Neural cell (in vitro differentiated cells): Measurements from ENCODE around the gene SNAPIN. TPM values are rescaled to one million over a fixed set of nuclear protein-coding genes. Genes with fewer than 3 reads are reported as not detected.

ENCODE experiments used
- H2AFZ ChIP-seq: fragments of 200-600, 300-800 bp; sonication (generic), shearing (Covaris generic); 2 replicates; pipeline ENCODE4 v1.6.0; 2014; ENCODE audit warnings: low read depth, mild to moderate bottlenecking, antibody characterized with exemption, low read length, moderate library complexity
- H3F3A ChIP-seq: fragments of 200-600 bp; shearing (Covaris generic); 2 replicates; pipeline ENCODE4 v1.6.1; 2016; ENCODE audit warnings: mild to moderate bottlenecking, moderate library complexity, mixed read lengths, antibody characterized with exemption, low read length; ENCODE audit not compliant: insufficient read depth, poor library complexity, severe bottlenecking
- H3K27ac ChIP-seq: fragments of 200-600, 300-800 bp; sonication (generic), shearing (Covaris generic); 2 replicates; pipeline ENCODE4 v1.5.1; 2014; ENCODE audit warnings: mild to moderate bottlenecking, low read length, moderate library complexity
- H3K27me3 ChIP-seq: fragments of 300-800, 200-600 bp; sonication (generic), shearing (Covaris generic); 2 replicates; pipeline ENCODE4 v1.6.0; 2014; ENCODE audit warnings: mild to moderate bottlenecking, low read depth, low read length, moderate library complexity; ENCODE audit not compliant: insufficient read depth
- H3K36me3 ChIP-seq: fragments of 300-800, 200-600 bp; sonication (generic), shearing (Covaris generic); 2 replicates; pipeline ENCODE4 v1.5.1; 2014; ENCODE audit warnings: mild to moderate bottlenecking, antibody characterized with exemption, low read length, moderate library complexity; ENCODE audit not compliant: insufficient read depth
- H3K4me2 ChIP-seq: fragments of 300-800, 200-600 bp; sonication (generic), shearing (Covaris generic); 2 replicates; pipeline ENCODE4 v1.6.0; 2014; ENCODE audit warnings: mild to moderate bottlenecking, low read length
- H3K4me3 ChIP-seq: fragments of 300-800, 200-600 bp; sonication (generic), shearing (Covaris generic); 2 replicates; pipeline ENCODE4 v1.5.1; 2014; ENCODE audit warnings: mild to moderate bottlenecking, low read length, moderate library complexity
- H3K79me2 ChIP-seq: fragments of 200-600 bp; shearing (Covaris generic); replicated peaks from 2 replicates; pipeline ENCODE4 v1.6.0; 2014; ENCODE audit warnings: mild to moderate bottlenecking, low read length, moderate library complexity; ENCODE audit not compliant: insufficient read depth
- H3K9ac ChIP-seq: fragments of 300-800, 200-600 bp; sonication (generic), shearing (Covaris generic); 2 replicates; pipeline ENCODE4 v1.6.1; 2016; ENCODE audit warnings: mild to moderate bottlenecking, low read length, mixed read lengths
- H3K9me2 ChIP-seq: fragments of 200-600 bp; shearing (Covaris generic); 2 replicates; pipeline ENCODE4 v1.6.1; 2016; ENCODE audit warnings: mild to moderate bottlenecking, low read length, mixed read lengths; ENCODE audit not compliant: insufficient read depth
- H3K9me3 ChIP-seq: fragments of 200-600, 300-800 bp; sonication (generic), shearing (Covaris generic); 2 replicates; pipeline ENCODE4 v1.6.1; 2016; ENCODE audit warnings: mild to moderate bottlenecking, mixed run types, low read length, moderate library complexity, mixed read lengths
- H4K20me1 ChIP-seq: fragments of 200-600 bp; shearing (Covaris generic); 2 replicates; pipeline ENCODE4 v1.6.1; 2016; ENCODE audit warnings: mild to moderate bottlenecking, mixed run types; ENCODE audit not compliant: insufficient read depth
- CTCF ChIP-seq: fragments of 450-650 bp; IDR thresholded peaks from 2 replicates; pipeline ENCODE4 v1.5.1; 2014; ENCODE audit warnings: antibody characterized with exemption, mild to moderate bottlenecking, moderate library complexity; ENCODE audit not compliant: poor library complexity, severe bottlenecking
- EP300 ChIP-seq: fragments of 450-650 bp; conservative IDR thresholded peaks from 2 replicates; pipeline ENCODE4 v1.6.1; 2014; ENCODE audit warnings: antibody characterized with exemption, mild to moderate bottlenecking, moderate library complexity; ENCODE audit not compliant: poor library complexity, severe bottlenecking
- EZH2 ChIP-seq: fragments of 200-600, 300-800 bp; shearing (Covaris generic), sonication (generic); IDR thresholded peaks from 2 replicates; pipeline ENCODE4 v1.6.1; 2014; ENCODE audit warnings: antibody characterized with exemption, low read length, borderline replicate concordance, mild to moderate bottlenecking; ENCODE audit not compliant: insufficient read depth, poor library complexity, severe bottlenecking
- MXI1 ChIP-seq: fragments of 450-650 bp; conservative IDR thresholded peaks from 2 replicates; pipeline ENCODE4 v1.6.1; 2014; ENCODE audit warnings: antibody characterized with exemption, mild to moderate bottlenecking; ENCODE audit not compliant: poor library complexity, severe bottlenecking
- POLR2AphosphoS5 ChIP-seq: IDR thresholded peaks from 2 replicates; pipeline ENCODE4 v1.6.1; 2012
- RAD21 ChIP-seq: fragments of 450-650 bp; conservative IDR thresholded peaks from 2 replicates; pipeline ENCODE4 v1.6.1; 2014; ENCODE audit warnings: antibody characterized with exemption, mild to moderate bottlenecking, moderate library complexity
- REST ChIP-seq: IDR thresholded peaks from 2 replicates; pipeline ENCODE4 v1.6.1; 2012; ENCODE audit warnings: borderline replicate concordance
- SMC3 ChIP-seq: fragments of 450-650 bp; conservative IDR thresholded peaks from 2 replicates; pipeline ENCODE4 v1.6.1; 2014; ENCODE audit warnings: antibody characterized with exemption, mild to moderate bottlenecking, moderate library complexity; ENCODE audit not compliant: poor library complexity
- TAF1 ChIP-seq: IDR thresholded peaks from 2 replicates; pipeline ENCODE4 v1.6.1; 2012; ENCODE audit warnings: low read depth
- polyA plus RNA-seq: library from polyadenylated mRNA; depleted of rRNA; stranded (reverse); fragments of >200 nt; gene quantifications from 2 replicates; pipeline ENCODE4 v1.2.3, GENCODE V29; 2014

Gene SNAPIN
- polyA plus RNA-seq, 1 donor from 2014 or later: 100.0 TPM

- no peak for TF ChIP-seq REST
Measured at GRCh38 chr1:153616144-153616916, 42.2 kb upstream of the SNAPIN start, which contains the start of gene S100A14 (continued).

- no peaks in the 10 kb centered on the region for H3F3A ChIP-seq
- no peak overlapping the region for H3K27ac ChIP-seq
- no peaks in the 10 kb centered on the region for H3K79me2 ChIP-seq
- H4K20me1 ChIP-seq: no peaks in the 10 kb centered on the region
- H2AFZ ChIP-seq: no peak overlapping the region
- H3K36me3 ChIP-seq: no peaks in the 10 kb centered on the region
- H3K9me2 ChIP-seq: no peaks in the 10 kb centered on the region
- TF ChIP-seq MXI1 (no peak), EZH2 (no peak), REST (no peak), POLR2AphosphoS5 (no peak), TAF1 (no peak), EP300 (no peak), RAD21 (no peak), CTCF (no peak), SMC3 (no peak)
- no peak overlapping the region for H3K9ac ChIP-seq
- H3K9me3 ChIP-seq: no peaks in the 10 kb centered on the region
- no peak overlapping the region for H3K4me2 ChIP-seq
- H3K4me3 ChIP-seq: no peak overlapping the region
- no peaks in the 10 kb centered on the region for H3K27me3 ChIP-seq
Measured at GRCh38 chr1:153616917-153617311, 41.6 kb upstream of the SNAPIN start.
